Lung (tissue), 12 donors: Measurements from ENCODE around the gene OGA. TPM values are rescaled to one million over a fixed set of nuclear protein-coding genes. Genes with fewer than 3 reads are reported as not detected.

Source experiments
- ATAC-seq: fragments of 200-7000 bp; cut with Tn5 transposase; one replicate; pipeline ENCODE4 v1.9.1; 2020; ENCODE audit warnings: moderate number of reproducible peaks; ENCODE audit not compliant: insufficient read depth, low FRiP score
- DNase-seq, 3 donors: peaks; one replicate each; pipeline ENCODE4 v3.0.0-alpha.2; 2013 to 2017
- H3K27ac ChIP-seq, 2 donors: one replicate each; pipeline ENCODE4 v1.5.1; 2013; ENCODE audit warnings: mild to moderate bottlenecking in 2 of 2, moderate library complexity in 2 of 2, control low read depth in 1 of 2, inconsistent platforms in 1 of 2, low read depth in 1 of 2, low read length in 1 of 2
- H3K27me3 ChIP-seq, 3 donors: one replicate each; pipeline ENCODE4 v1.5.1; 2013; ENCODE audit warnings: low read length in 2 of 3; ENCODE audit not compliant: control insufficient read depth in 3 of 3, insufficient read depth in 3 of 3
- H3K36me3 ChIP-seq, 4 donors: one replicate each; pipeline ENCODE4 v1.5.1; 2013; ENCODE audit warnings: low read length in 4 of 4, mild to moderate bottlenecking in 1 of 4, moderate library complexity in 1 of 4; ENCODE audit not compliant: control insufficient read depth in 4 of 4, insufficient read depth in 4 of 4
- H3K4me1 ChIP-seq, 5 donors: one replicate each; pipeline ENCODE4 v1.5.1; 2013; ENCODE audit warnings: low read length in 5 of 5, mild to moderate bottlenecking in 2 of 5, moderate library complexity in 1 of 5; ENCODE audit not compliant: control insufficient read depth in 5 of 5, insufficient read depth in 5 of 5
- H3K4me3 ChIP-seq: one replicate; pipeline ENCODE4 v1.5.1; 2013; ENCODE audit warnings: mild to moderate bottlenecking, control low read depth, moderate library complexity
- H3K9ac ChIP-seq, 2 donors: one replicate each; pipeline ENCODE4 v1.5.1; 2013; ENCODE audit warnings: low read length in 2 of 2, control low read depth in 1 of 2; ENCODE audit not compliant: insufficient read depth in 1 of 2
- H3K9me3 ChIP-seq, 4 donors: one replicate each; pipeline ENCODE4 v1.5.1; 2013; ENCODE audit warnings: low read length in 3 of 4, mild to moderate bottlenecking in 1 of 4, moderate library complexity in 1 of 4; ENCODE audit not compliant: control insufficient read depth in 4 of 4, insufficient read depth in 3 of 4
- WGBS, 2 donors: extraction: QIAGEN DNeasy Blood & Tissue Kit; methylation state at CpG; one replicate each; pipeline ENCODE4 v1.1.7; 2013; 5-methylcytosine and 5-hydroxymethylcytosine counted together
- polyA plus RNA-seq, 2 donors: library from polyadenylated mRNA; stranded (reverse); fragments of 200-250 nt; gene quantifications; one replicate each; pipeline ENCODE4 v1.2.1, GENCODE V29; 2013
- total RNA-seq, 2 donors: library from RNA; depleted of rRNA in 1 of 2; stranded (reverse); fragments of >200 nt in 1 of 2; gene quantifications; one replicate each; pipeline ENCODE4 v1.2.1, GENCODE V29; 2014 to 2021
- TF ChIP-seq, protein P1 (sequence below): IDR thresholded peaks from 2 replicates; pipeline ENCODE4 v1.5.1; 2012; ENCODE audit warnings: mild to moderate bottlenecking; ENCODE audit errors: control extremely low read depth, extremely low read depth
- donor health status: control.
- donor health status: control.
- donor health status: Bipolar disorder and iron deficiency.
- donor health status: healthy.
- donor health status: DM: yes; HTN: yes; CAD: no.

Gene OGA
- total and polyA plus RNA-seq, 4 donors: 45.7 to 362 (median 69.7) TPM

DNA sequence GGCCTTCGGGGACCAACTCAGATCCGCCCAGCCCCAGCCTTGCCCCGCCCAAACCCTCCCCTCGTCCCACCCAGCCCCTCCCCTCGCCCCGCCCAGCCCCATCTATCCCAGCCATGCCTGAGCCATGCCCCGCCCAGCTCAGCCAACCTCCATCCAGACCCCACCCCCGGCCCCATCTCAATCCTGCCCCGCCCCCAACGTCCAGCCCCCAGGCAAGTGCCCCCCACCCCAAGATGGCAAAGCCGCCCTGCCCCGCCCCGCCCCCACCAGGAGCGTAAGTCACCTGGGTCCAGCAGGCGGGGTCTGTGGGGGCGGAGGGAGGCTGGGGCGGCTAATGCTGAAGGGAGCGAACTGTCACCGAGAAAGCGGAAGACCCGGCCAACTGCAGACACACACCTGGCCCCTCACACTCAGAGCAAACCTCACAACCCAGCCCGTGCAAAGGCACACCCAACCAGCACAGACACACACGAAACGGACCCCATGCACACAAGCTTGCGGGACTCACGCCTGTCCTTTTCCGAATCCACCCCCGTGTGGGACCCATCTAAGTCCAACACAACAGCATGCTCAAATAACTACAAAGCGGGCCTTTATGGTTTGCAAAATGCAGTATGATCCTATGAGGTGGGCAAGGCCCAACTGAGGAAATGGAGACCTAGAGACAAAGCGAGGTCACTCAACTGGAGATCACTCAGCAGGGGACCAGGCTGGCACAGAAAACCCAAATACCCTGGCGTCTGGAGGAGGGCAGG lies 11.5 kb upstream of the OGA start:
- no peaks in the 10 kb centered on the region for H3K9me3 ChIP-seq
- WGBS, 2 donors: 4 to 23% methylated on average over 28 to 31 of the region's 31 CpGs
- no peak for ATAC-seq
- peaks cover 0 to 2% (median 1%) of the 10 kb centered on the region in 4 donors for H3K36me3 ChIP-seq
- no peaks in the 10 kb centered on the region for H3K27me3 ChIP-seq
- peak overlapping the region in 1 of 2 donors; percentile 54 for H3K27ac ChIP-seq
- H3K4me1 ChIP-seq: peaks cover 0 to 38% (median 14%) of the 10 kb centered on the region in 5 donors
- H3K4me3 ChIP-seq: no peak overlapping the region
- H3K9ac ChIP-seq: no peak overlapping the region
- TF ChIP-seq, protein P1, sequence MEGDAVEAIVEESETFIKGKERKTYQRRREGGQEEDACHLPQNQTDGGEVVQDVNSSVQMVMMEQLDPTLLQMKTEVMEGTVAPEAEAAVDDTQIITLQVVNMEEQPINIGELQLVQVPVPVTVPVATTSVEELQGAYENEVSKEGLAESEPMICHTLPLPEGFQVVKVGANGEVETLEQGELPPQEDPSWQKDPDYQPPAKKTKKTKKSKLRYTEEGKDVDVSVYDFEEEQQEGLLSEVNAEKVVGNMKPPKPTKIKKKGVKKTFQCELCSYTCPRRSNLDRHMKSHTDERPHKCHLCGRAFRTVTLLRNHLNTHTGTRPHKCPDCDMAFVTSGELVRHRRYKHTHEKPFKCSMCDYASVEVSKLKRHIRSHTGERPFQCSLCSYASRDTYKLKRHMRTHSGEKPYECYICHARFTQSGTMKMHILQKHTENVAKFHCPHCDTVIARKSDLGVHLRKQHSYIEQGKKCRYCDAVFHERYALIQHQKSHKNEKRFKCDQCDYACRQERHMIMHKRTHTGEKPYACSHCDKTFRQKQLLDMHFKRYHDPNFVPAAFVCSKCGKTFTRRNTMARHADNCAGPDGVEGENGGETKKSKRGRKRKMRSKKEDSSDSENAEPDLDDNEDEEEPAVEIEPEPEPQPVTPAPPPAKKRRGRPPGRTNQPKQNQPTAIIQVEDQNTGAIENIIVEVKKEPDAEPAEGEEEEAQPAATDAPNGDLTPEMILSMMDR: no peak
- peak; percentile 64 to 76 (median 71) for DNase-seq

- H3K4me1 ChIP-seq: peaks cover 0 to 38% (median 14%) of the 10 kb centered on the region in 5 donors
- DNase-seq (no peak), ATAC-seq (no peak)
- H3K27ac ChIP-seq: no peak overlapping the region
- no peak overlapping the region for H3K9ac ChIP-seq
- TF ChIP-seq, protein P1: no peak
- WGBS, 2 donors: 68 to 72% methylated on average over 32 to 39 of the region's 39 CpGs
- no peaks in the 10 kb centered on the region for H3K27me3 ChIP-seq
- no peaks in the 10 kb centered on the region for H3K9me3 ChIP-seq
- H3K36me3 ChIP-seq: peaks cover 0 to 2% (median 1%) of the 10 kb centered on the region in 4 donors
- peak overlapping the region; percentile 10 for H3K4me3 ChIP-seq
Measured at GRCh38 chr10:101828766-101829551, 10.7 kb upstream of the OGA start.

GRCh38 chr10:101827919-101828600 lies 9.8 kb upstream of the OGA start:
- H3K9ac ChIP-seq: no peak overlapping the region
- peaks cover 0 to 2% (median 1%) of the 10 kb centered on the region in 4 donors for H3K36me3 ChIP-seq
- TF ChIP-seq, protein P1: no peak
- DNase-seq (no peak), ATAC-seq (no peak)
- H3K4me3 ChIP-seq: no peak overlapping the region
- H3K4me1 ChIP-seq: peaks cover 0 to 38% (median 14%) of the 10 kb centered on the region in 5 donors
- H3K9me3 ChIP-seq: no peaks in the 10 kb centered on the region
- no peak overlapping the region for H3K27ac ChIP-seq
- no peaks in the 10 kb centered on the region for H3K27me3 ChIP-seq
- 89 to 95% methylated on average over 10 of the region's 10 CpGs for WGBS, 2 donors
